HG02885 (cell line): Measurements from ENCODE around the gene SCN8A.

Experiments
- ATAC-seq: cut with Tn5 transposase; IDR thresholded peaks from one replicate; pipeline ENCODE4 v1.9.1; 2021; ENCODE audit warnings: mild to moderate bottlenecking; ENCODE audit not compliant: unreplicated experiment, poor library complexity

The SCN8A gene

GRCh38 chr12:51699219-51699618 lies 108.2 kb downstream of the SCN8A start:
- ATAC-seq = no peak

GRCh38 chr12:51700887-51701286 lies 109.9 kb downstream of the SCN8A start:
- ATAC-seq = no peak

GRCh38 chr12:51702587-51702986 lies 111.6 kb downstream of the SCN8A start:
- ATAC-seq = no peak

GRCh38 chr12:51705450-51705849 lies 114.4 kb downstream of the SCN8A start:
- no peak for ATAC-seq

- no peak for ATAC-seq
These were observed 115.2 kb downstream of the SCN8A start for GRCh38 chr12:51706206-51706605.

- ATAC-seq = no peak
These were observed 123.6 kb downstream of the SCN8A start for GRCh38 chr12:51714666-51715065.

- ATAC-seq = no peak
These were observed 126.4 kb downstream of the SCN8A start for GRCh38 chr12:51717326-51717925.

- no peak for ATAC-seq
These were observed 130.4 kb downstream of the SCN8A start for GRCh38 chr12:51721282-51721940.

GRCh38 chr12:51722431-51722830 lies 131.4 kb downstream of the SCN8A start:
- no peak for ATAC-seq

GRCh38 chr12:51726161-51726560 lies 135.1 kb downstream of the SCN8A start:
- no peak for ATAC-seq

GRCh38 chr12:51726931-51727330 lies 135.9 kb downstream of the SCN8A start:
- no peak for ATAC-seq

GRCh38 chr12:51729331-51729730 lies 138.3 kb downstream of the SCN8A start:
- no peak for ATAC-seq

GRCh38 chr12:51730745-51731144 lies 139.7 kb downstream of the SCN8A start:
- ATAC-seq = no peak

GRCh38 chr12:51740536-51740935 lies 149.5 kb downstream of the SCN8A start:
- ATAC-seq = no peak

- no peak for ATAC-seq
These were observed 153.2 kb downstream of the SCN8A start for GRCh38 chr12:51744235-51744634.

GRCh38 chr12:51744957-51745356 lies 153.9 kb downstream of the SCN8A start:
- ATAC-seq = no peak

- ATAC-seq = no peak
These were observed 155.4 kb downstream of the SCN8A start for GRCh38 chr12:51746416-51746815.

- ATAC-seq = no peak
These were observed 157.2 kb downstream of the SCN8A start for GRCh38 chr12:51748235-51748634.

- no peak for ATAC-seq
These were observed 158.4 kb downstream of the SCN8A start for GRCh38 chr12:51749206-51749985.

GRCh38 chr12:51749986-51750317 lies 158.9 kb downstream of the SCN8A start:
- ATAC-seq = no peak

- no peak for ATAC-seq
These were observed 160.6 kb downstream of the SCN8A start for GRCh38 chr12:51751661-51752060.
